Stimulated activated memory B cell treated with anti-CD40 and anti-IgM and Interleukin-4, amounts not matched to agents 10 μg/mL and 1 μg/mL and 100 μg/mL, for 72 hours (primary cell): ENCODE measurements around the gene FOXB1.

Source experiments
- ATAC-seq: fragments of 150-1000 bp; cut with Tn5 transposase; 2 replicates; pipeline ENCODE4 v1.10.0; 2021
- H3K27ac Mint-ChIP-seq: one replicate; pipeline ENCODE4 v1.8.0; 2022; ENCODE audit warnings: mild to moderate bottlenecking, mixed read lengths
- H3K27me3 Mint-ChIP-seq: one replicate; pipeline ENCODE4 v1.8.0; 2022; ENCODE audit warnings: mixed read lengths
- H3K36me3 Mint-ChIP-seq: one replicate; pipeline ENCODE4 v1.8.0; 2022; ENCODE audit warnings: mixed read lengths
- H3K4me1 Mint-ChIP-seq: one replicate; pipeline ENCODE4 v1.8.0; 2022; ENCODE audit warnings: mixed read lengths
- H3K4me3 Mint-ChIP-seq: one replicate; pipeline ENCODE4 v1.8.0; 2022; ENCODE audit warnings: mild to moderate bottlenecking, moderate library complexity, mixed read lengths
- H3K9me3 Mint-ChIP-seq: one replicate; pipeline ENCODE4 v1.8.0; 2022; ENCODE audit warnings: mixed read lengths

Gene FOXB1

DNA sequence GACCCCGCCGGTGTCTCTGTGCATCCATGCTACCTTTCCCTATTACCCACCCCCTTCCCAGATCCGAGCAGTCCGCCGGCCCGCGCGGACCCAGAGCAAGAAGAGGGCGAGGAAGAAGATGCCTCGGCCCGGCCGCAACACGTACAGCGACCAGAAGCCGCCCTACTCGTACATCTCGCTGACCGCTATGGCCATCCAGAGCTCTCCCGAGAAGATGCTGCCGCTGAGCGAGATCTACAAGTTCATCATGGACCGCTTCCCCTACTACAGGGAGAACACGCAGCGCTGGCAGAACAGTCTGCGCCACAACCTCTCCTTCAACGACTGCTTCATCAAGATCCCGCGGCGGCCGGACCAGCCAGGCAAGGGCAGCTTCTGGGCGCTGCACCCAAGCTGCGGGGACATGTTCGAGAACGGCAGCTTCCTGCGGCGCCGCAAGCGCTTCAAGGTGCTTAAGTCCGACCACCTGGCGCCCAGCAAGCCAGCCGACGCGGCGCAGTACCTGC lies 788 bp downstream of the FOXB1 start:
- H3K27me3 Mint-ChIP-seq: peaks cover 88% of the 10 kb centered on the region
- no peak for ATAC-seq
- peaks cover 9% of the 10 kb centered on the region for H3K9me3 Mint-ChIP-seq
- H3K36me3 Mint-ChIP-seq: peaks cover 9% of the 10 kb centered on the region
- peaks cover 24% of the 10 kb centered on the region for H3K4me1 Mint-ChIP-seq
- H3K4me3 Mint-ChIP-seq: peak overlapping the region; percentile 87
- H3K27ac Mint-ChIP-seq: no peak overlapping the region

DNA sequence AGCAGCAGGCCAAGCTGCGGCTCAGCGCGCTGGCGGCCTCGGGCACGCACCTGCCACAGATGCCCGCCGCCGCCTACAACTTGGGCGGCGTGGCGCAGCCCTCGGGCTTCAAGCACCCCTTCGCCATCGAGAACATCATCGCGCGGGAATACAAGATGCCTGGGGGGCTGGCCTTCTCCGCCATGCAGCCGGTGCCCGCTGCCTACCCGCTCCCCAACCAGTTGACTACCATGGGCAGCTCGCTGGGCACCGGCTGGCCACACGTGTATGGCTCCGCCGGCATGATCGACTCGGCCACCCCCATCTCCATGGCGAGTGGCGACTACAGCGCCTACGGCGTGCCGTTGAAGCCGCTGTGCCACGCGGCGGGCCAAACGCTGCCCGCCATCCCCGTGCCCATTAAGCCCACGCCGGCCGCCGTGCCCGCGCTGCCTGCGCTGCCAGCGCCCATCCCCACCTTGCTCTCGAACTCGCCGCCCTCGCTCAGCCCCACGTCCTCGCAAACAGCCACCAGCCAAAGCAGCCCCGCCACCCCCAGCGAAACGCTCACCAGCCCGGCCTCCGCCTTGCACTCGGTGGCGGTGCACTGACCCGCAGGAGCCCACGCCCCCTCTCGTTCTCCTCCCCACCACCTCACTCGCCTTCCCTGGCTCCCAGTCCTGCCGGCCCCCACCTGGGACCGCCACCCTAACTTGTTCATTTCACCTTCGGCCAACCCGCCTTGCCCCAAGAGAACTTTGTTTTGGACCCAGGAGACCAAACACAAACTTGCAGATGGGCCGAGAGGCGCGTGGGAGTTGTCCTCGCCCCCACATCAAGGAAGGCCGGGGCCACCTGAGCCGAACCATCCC lies 1.5 kb downstream of the FOXB1 start:
- peaks cover 9% of the 10 kb centered on the region for H3K36me3 Mint-ChIP-seq
- H3K9me3 Mint-ChIP-seq: peaks cover 5% of the 10 kb centered on the region
- ATAC-seq: no peak
- peak overlapping the region; percentile 87 for H3K4me3 Mint-ChIP-seq
- peaks cover 88% of the 10 kb centered on the region for H3K27me3 Mint-ChIP-seq
- peaks cover 24% of the 10 kb centered on the region for H3K4me1 Mint-ChIP-seq
- H3K27ac Mint-ChIP-seq: peak overlapping the region; percentile 88

DNA sequence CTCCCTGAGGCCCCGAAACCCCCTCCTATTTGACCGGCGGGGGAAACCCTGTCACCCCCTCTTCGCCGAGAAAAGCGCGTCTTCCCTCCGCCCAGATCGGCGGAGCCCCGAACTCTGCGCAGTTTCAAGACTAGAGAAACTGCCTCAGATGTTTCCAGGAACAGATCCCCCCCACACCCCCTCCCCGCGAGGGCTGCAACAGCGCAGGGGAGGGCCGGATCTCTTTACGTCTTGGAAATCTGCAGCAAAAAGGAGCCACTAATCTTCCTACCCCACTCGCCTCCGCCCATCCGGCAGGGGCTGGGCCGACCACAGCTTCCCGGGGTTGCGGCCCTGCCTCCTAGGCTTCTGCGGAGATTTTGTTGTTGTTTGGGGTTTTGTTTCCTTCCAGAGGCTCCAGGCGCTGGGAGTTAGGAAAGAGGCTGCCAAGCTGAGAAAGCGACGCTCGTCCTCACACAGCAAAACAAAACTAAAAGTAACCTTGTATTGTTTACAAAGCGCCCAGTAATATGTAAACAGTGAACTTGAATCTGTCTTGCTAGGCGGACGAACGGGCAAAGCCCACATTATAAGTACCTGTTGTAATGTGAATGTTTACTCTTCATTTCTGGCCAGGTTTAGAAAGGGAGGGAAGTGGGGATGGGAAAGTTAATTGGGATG lies 2.2 kb downstream of the FOXB1 start:
- ATAC-seq: peak; percentile 39
- peaks cover 5% of the 10 kb centered on the region for H3K9me3 Mint-ChIP-seq

DNA sequence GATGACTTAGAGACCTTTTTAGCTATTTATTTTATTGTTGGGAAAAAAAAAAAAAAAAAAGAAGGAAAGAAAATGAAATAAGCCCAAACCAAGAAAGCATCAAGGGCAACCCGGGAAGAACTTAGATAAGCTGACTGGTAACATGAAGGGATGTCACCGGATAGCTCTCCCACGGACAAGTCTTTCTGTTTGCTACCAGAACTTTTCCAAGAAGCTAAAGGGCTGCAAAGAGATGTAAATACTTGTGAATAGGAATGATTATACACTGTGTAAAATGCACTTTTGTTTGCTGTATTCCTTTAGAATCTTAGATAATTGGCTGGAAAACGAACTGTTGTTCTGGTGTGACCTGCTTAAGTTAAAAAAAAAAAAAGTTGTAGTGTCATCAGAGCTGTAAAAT lies 2.8 kb downstream of the FOXB1 start:
- ATAC-seq: no peak
- Mint-ChIP-seq H3K4me3 (peak overlapping the region; percentile 87), H3K9me3 (peaks cover 5% of the 10 kb centered on the region), H3K27me3 (peaks cover 84% of the 10 kb centered on the region), H3K36me3 (peaks cover 9% of the 10 kb centered on the region), H3K27ac (peak overlapping the region; percentile 88), H3K4me1 (peaks cover 24% of the 10 kb centered on the region)

More for the DNA sequence above, 2.2 kb downstream of the FOXB1 start:
- H3K27ac Mint-ChIP-seq: peak overlapping the region; percentile 88
- peaks cover 24% of the 10 kb centered on the region for H3K4me1 Mint-ChIP-seq
- peaks cover 88% of the 10 kb centered on the region for H3K27me3 Mint-ChIP-seq
- H3K36me3 Mint-ChIP-seq: peaks cover 9% of the 10 kb centered on the region
- H3K4me3 Mint-ChIP-seq: peak overlapping the region; percentile 87

DNA sequence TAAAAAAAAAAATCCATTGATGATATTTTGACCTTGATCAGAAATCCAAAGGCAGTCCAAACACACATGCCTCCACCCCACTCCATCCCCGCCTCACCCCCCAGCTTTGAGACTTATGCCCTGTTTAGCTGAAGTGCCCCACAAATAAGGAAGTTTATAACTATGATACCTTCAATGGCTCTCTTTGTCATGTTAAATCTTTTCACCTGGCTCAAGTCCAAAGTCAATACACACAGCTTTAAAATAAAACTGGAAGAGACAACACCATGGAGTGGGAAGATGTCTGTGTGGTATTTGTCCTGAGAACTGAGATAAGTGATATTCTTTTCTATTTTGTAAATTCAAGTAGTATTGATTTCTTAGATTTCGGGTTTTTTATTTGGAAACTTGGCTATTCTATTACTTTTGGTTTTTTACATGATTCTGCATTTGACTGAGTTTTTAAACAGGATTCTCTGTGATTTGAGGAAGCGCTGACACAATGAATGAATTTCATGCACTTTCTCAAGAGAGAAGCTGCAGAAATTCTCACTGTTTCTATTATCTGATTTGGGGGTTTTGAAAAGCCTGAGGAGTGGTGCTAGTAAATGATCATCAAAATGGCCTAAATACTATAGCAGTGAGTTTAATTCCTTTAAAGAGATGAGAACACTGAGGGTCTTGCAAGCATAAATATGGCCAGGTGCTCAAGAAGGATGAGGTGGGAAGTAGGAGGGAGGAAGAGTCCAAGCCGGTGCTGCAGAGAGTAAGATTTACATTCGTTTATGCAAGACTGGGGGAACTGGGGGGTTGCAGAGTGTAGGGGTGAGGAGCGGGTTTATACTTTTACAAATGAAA lies 5.2 kb downstream of the FOXB1 start:
- H3K27me3 Mint-ChIP-seq: peaks cover 78% of the 10 kb centered on the region
- ATAC-seq: no peak
- H3K4me3 Mint-ChIP-seq: no peak overlapping the region
- no peak overlapping the region for H3K27ac Mint-ChIP-seq
- no peaks in the 10 kb centered on the region for H3K9me3 Mint-ChIP-seq
- peaks cover 24% of the 10 kb centered on the region for H3K4me1 Mint-ChIP-seq
- H3K36me3 Mint-ChIP-seq: peaks cover 9% of the 10 kb centered on the region

DNA sequence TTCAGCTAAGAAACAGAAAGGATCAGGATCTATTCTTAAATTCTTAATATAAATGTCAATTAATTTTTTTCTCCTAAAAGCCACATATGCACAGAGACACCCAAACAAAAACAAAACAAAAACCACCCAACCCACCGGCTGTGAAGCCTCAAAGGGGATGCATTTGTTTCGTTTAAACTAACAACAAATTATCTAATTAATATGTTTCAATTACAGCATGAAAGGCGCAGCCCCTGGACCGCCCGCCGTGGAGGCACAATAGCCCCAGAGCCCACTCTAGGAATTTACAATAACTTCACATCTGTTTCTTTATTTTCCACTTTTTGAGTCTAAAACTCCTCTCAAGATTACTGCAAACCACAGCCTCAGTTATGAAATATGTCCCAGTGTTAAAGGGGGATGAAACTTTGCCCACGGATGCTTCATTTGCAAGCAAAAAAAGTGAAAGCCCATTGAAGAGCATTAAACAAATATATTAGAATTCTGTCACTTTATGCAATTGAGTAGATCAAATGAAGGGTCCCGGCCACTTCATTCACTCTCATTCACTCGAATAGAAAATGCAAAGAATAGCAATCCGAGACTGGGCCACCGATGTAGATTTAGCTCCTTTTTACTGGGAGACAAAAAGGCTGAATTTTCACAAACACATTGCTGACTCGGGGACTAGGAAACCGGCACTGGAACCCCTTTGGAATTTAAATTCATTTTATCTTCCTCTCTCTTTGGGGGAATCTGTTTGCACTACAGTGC lies 6.0 kb downstream of the FOXB1 start:
- Mint-ChIP-seq H3K36me3 (peaks cover 9% of the 10 kb centered on the region), H3K4me1 (peaks cover 18% of the 10 kb centered on the region), H3K4me3 (no peak overlapping the region), H3K27ac (no peak overlapping the region), H3K27me3 (peaks cover 78% of the 10 kb centered on the region), H3K9me3 (no peaks in the 10 kb centered on the region)
- no peak for ATAC-seq

DNA sequence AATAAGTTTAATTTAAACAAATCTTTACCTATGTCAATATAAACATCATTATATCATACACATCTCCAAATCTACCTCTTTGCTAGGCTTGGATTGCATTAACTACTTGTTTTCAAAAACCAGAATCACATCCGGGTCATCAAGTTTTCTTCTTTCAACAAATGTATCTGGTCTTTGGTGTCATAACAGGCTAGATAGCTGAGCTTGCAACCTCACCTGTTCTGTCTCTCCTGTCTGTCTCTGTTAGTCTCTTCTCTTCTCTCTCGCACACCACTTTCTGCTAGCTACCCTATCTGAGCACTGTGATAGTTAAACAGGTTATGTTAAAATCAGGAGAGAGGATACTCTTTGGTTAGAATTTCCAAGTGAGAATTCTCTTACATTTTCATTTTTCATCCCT lies 6.7 kb downstream of the FOXB1 start:
- Mint-ChIP-seq H3K9me3 (no peaks in the 10 kb centered on the region), H3K27me3 (peaks cover 76% of the 10 kb centered on the region), H3K4me1 (peaks cover 11% of the 10 kb centered on the region), H3K27ac (no peak overlapping the region), H3K4me3 (no peak overlapping the region), H3K36me3 (peaks cover 6% of the 10 kb centered on the region)
- no peak for ATAC-seq

DNA sequence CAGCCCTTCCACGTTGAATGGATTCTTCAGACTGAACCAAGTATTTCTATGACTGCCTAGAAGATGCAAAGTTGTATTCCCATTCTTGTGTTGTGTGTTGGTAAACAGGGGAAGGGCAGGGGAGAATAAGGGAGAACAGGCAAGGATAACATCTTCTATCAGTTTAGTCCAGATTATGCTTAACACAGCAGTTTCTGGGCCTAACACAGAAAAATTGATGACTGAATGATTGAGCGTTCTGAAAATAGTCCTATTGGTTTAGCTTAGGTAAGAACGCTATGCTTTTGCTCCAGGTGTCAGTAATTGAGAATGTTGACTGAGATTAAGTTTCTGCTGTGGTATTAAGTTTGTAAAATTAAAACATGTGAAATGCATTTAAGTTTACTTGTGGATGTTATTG lies 8.6 kb downstream of the FOXB1 start:
- peaks cover 6% of the 10 kb centered on the region for H3K9me3 Mint-ChIP-seq
- ATAC-seq: no peak
- no peak overlapping the region for H3K27ac Mint-ChIP-seq
- no peak overlapping the region for H3K4me3 Mint-ChIP-seq
- no peaks in the 10 kb centered on the region for H3K36me3 Mint-ChIP-seq
- no peaks in the 10 kb centered on the region for H3K4me1 Mint-ChIP-seq
- H3K27me3 Mint-ChIP-seq: peaks cover 60% of the 10 kb centered on the region

DNA sequence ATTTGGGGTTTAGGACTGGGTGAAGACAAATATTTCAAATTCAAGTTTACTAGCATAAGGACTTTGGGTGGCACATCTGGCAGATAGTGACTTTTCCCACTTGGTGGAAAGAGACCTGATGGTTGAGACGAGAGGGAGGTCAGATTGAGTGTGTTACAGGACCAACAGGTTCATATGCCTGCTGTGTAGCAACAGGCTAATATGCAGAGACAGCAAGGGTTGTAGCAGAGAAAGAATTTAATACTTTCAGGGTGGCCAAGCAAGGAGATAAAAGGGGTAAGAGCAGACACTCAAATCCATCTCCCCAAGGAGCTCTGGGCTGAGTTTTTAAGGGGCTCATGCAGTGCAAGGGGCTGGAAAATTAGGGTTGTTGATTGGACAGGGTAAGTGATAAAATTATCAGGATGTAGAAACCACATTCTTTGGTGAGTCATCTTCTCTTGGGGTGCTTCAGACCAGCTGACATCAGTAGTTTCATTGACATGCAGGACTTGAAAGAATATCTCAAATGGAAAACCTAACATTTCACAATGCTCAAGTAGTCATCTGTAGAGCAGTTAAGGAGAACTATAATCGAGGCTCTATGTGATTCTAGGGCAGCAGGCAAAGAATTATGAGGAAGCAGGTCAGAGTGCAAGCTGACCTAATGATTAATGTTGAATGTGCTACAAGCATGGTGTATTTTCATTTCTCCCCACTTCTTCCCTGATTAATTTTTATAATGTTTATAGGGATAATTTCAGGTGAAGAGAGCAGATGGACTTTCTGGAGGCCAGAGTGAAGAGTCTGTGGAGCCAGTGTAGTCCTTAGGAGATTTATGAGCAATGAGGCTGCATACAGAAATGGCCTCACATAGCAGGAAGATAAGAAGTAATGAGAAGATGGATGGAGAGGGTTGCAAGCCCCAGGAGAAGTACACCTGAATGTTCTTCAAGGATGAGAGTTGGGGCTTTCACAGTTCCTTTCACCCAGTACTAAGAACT lies 13.7 kb downstream of the FOXB1 start:
- no peak overlapping the region for H3K4me3 Mint-ChIP-seq
- peaks cover 9% of the 10 kb centered on the region for H3K9me3 Mint-ChIP-seq
- no peaks in the 10 kb centered on the region for H3K4me1 Mint-ChIP-seq
- peaks cover 36% of the 10 kb centered on the region for H3K27me3 Mint-ChIP-seq
- peak; percentile 31 for ATAC-seq
- H3K27ac Mint-ChIP-seq: no peak overlapping the region
- H3K36me3 Mint-ChIP-seq: no peaks in the 10 kb centered on the region

DNA sequence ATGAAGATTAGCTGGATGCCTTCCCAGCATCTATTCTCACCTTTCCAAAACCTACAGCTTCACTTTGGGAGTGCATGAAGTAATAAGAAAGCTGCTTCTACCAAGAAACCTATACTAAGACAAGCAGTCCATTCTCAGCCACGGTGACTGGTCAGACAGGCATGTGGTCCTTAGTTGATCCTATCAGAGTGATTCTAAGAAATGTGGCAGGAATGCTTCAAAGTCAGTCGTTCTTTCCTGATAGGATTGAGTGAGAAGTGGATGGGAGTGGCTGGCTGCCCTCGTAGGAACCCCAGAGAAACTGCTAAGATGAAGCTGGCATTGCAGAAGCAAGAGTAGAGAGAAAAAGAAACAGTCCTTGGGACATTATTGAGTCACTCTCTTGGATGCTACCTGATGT lies 16.6 kb downstream of the FOXB1 start:
- H3K9me3 Mint-ChIP-seq: peaks cover 9% of the 10 kb centered on the region
- no peak overlapping the region for H3K27ac Mint-ChIP-seq
- no peak for ATAC-seq
- H3K4me1 Mint-ChIP-seq: no peaks in the 10 kb centered on the region
- H3K4me3 Mint-ChIP-seq: no peak overlapping the region
- no peaks in the 10 kb centered on the region for H3K36me3 Mint-ChIP-seq
- peaks cover 16% of the 10 kb centered on the region for H3K27me3 Mint-ChIP-seq

DNA sequence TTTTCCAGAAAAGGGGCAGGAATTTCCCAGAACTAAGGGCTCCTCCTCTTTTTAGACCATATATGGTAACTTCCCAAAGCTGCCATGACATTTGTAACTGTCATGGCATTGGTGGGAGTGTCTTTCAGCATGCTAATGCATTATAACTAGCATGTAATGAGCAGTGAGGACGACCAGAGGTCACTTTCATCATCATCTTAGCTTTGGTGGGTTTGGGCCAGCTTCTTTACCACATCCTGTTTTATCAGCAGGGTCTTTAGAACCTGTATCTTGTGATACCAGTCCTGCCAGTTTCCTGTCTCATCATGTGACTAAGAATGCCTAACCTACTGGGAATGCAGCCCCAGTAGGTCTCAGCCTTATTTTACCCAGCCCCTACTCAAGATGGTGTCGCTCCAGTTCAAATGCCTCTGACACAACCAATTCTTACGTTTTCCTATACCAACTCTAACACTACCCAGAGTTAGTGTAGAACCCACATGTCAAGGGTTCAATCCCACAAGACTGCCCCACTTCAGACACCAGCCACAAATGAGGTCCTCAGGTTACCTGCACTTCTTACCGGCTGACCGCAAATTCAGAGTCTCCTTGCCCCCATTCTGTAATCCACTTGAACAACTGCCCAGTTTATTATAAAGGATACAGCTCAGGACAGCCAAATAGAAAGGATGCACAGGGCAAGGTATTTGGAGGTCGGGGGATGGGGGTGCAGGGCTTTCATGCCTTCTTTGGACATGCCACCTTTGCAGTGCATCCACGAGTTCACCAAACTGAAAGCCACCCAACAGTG lies 17.7 kb downstream of the FOXB1 start:
- Mint-ChIP-seq H3K4me1 (no peaks in the 10 kb centered on the region), H3K36me3 (no peaks in the 10 kb centered on the region), H3K27me3 (peaks cover 16% of the 10 kb centered on the region), H3K9me3 (peaks cover 9% of the 10 kb centered on the region), H3K27ac (no peak overlapping the region), H3K4me3 (no peak overlapping the region)
- ATAC-seq: no peak

DNA sequence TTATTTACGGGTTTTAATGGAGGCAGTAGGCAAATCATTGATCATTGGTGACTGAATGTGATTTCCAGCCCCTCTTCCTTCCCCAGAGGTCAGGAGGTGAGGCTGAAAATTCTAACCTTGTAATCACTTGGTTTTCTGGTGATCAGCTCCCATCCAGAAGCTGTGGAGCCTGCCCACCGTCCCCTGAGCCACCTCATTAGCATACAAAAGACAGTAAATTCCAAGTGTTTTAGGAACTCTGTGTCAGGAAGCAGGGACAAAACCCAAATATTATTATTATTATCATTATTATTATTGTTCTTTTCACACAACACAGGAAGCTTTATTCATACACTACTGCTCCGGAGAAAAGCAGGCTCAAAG lies 18.2 kb downstream of the FOXB1 start:
- H3K27ac Mint-ChIP-seq: no peak overlapping the region

DNA sequence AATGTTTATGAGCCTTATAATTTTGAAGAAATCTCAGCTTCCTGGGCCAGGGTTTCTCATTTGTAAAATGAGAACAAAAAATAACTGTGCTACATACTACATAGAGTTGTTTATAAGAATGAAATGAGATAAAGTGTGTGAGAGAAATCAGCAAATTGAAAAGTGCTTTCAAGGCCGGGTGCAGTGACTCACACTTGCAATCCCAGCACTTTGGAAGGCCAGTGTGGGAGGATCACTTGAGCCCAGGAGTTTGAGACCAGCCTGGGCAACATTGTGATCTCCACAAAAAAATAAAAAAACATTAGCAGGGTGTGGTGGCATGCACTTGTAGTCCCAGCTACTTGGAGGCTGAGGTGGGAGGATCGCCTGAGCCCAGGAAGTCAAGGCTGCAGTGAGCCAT lies 22.4 kb downstream of the FOXB1 start:
- Mint-ChIP-seq H3K36me3 (no peaks in the 10 kb centered on the region), H3K9me3 (no peaks in the 10 kb centered on the region), H3K4me3 (no peak overlapping the region), H3K4me1 (no peaks in the 10 kb centered on the region), H3K27me3 (peaks cover 17% of the 10 kb centered on the region), H3K27ac (no peak overlapping the region)
- ATAC-seq: no peak

More for the DNA sequence above, 18.2 kb downstream of the FOXB1 start:
- Mint-ChIP-seq H3K4me3 (no peak overlapping the region), H3K36me3 (no peaks in the 10 kb centered on the region), H3K9me3 (peaks cover 6% of the 10 kb centered on the region), H3K27me3 (peaks cover 16% of the 10 kb centered on the region), H3K4me1 (no peaks in the 10 kb centered on the region)
- no peak for ATAC-seq
